ENCODE data around the gene GSTK1.

DNA sequence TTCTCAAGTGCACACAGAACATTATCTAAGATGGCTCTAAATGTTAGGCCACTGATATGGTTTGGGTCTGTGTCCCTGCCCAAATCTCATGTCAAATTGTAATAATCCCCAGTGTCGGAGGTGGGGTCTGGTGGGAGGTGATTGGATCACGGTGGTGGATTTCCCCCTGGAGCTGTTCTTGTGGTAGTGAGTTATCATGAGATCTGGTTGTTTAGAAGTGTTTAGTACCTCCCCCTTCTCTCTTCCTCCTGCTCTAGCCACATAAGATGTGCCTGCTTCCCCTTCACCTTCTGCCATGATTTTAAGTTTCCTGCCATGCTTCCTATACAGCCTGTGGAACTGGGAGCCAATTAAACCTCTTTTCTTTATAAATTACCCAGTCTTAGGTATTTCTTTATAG lies 11.2 kb upstream of the GSTK1 start:
- TF ChIP-seq, protein P1, sequence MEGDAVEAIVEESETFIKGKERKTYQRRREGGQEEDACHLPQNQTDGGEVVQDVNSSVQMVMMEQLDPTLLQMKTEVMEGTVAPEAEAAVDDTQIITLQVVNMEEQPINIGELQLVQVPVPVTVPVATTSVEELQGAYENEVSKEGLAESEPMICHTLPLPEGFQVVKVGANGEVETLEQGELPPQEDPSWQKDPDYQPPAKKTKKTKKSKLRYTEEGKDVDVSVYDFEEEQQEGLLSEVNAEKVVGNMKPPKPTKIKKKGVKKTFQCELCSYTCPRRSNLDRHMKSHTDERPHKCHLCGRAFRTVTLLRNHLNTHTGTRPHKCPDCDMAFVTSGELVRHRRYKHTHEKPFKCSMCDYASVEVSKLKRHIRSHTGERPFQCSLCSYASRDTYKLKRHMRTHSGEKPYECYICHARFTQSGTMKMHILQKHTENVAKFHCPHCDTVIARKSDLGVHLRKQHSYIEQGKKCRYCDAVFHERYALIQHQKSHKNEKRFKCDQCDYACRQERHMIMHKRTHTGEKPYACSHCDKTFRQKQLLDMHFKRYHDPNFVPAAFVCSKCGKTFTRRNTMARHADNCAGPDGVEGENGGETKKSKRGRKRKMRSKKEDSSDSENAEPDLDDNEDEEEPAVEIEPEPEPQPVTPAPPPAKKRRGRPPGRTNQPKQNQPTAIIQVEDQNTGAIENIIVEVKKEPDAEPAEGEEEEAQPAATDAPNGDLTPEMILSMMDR (IDR thresholded peaks at IDR 0.05; ENCODE audit: insufficient read depth, low read length, poor library complexity, severe bottlenecking) = no peak
- TF ChIP-seq EZH2phosphoT487 (conservative IDR thresholded peaks at IDR 0.05; ENCODE audit: low read length) = no peak
